WTC11 (cell line): Measurements from ENCODE around the gene SLC17A4.

Experiments
- FOXK1 ChIP-seq: sonication (generic); formaldehyde crosslinking; IDR thresholded peaks from 2 replicates; pipeline ENCODE4 v1.8.0; 2022; ENCODE audit warnings: mild to moderate bottlenecking, moderate library complexity, missing genetic modification reagents
- FOXP1 ChIP-seq: sonication (generic); formaldehyde crosslinking; IDR thresholded peaks from 2 replicates; pipeline ENCODE4 v1.8.0; 2022; ENCODE audit warnings: missing genetic modification reagents, mild to moderate bottlenecking, moderate library complexity, borderline replicate concordance
- MYBL2 ChIP-seq: sonication (generic); formaldehyde crosslinking; IDR thresholded peaks from 2 replicates; pipeline ENCODE4 v1.8.1; 2023; ENCODE audit warnings: mild to moderate bottlenecking, moderate library complexity, missing genetic modification reagents
- TP53 ChIP-seq: sonication (generic); formaldehyde crosslinking; IDR thresholded peaks from 2 replicates; pipeline ENCODE4 v1.8.1; 2023; ENCODE audit warnings: mild to moderate bottlenecking, missing genetic modification reagents
- ZNF416 ChIP-seq: fragments of 250-450 bp; sonication (Bioruptor Pico); IDR thresholded peaks from 2 replicates; pipeline ENCODE4 v1.9.0; 2021; ENCODE audit warnings: mild to moderate bottlenecking, inconsistent platforms
- TF ChIP-seq, protein P1 (sequence below): fragments of 200-600 bp; IDR thresholded peaks from 2 replicates; pipeline ENCODE4 v1.8.0; 2022; ENCODE audit warnings: antibody characterized with exemption
- TF ChIP-seq, protein P2 (sequence below): sonication (generic); formaldehyde crosslinking; IDR thresholded peaks from 2 replicates; pipeline ENCODE4 v1.8.1; 2023; ENCODE audit warnings: mild to moderate bottlenecking, missing genetic modification reagents, moderate library complexity
- TF ChIP-seq, protein P3 (sequence below): sonication (generic); formaldehyde crosslinking; IDR thresholded peaks from 2 replicates; pipeline ENCODE4 v1.8.0; 2022; ENCODE audit warnings: mild to moderate bottlenecking, missing genetic modification reagents
- TF ChIP-seq, protein P4 (sequence below): sonication (generic); formaldehyde crosslinking; IDR thresholded peaks from 2 replicates; pipeline ENCODE4 v1.8.1; 2023; ENCODE audit warnings: mild to moderate bottlenecking, missing genetic modification reagents, moderate library complexity
- TF ChIP-seq, protein P5 (sequence below): sonication (generic); formaldehyde crosslinking; IDR thresholded peaks from 2 replicates; pipeline ENCODE4 v1.8.0; 2023; ENCODE audit warnings: missing genetic modification reagents, mild to moderate bottlenecking, borderline replicate concordance

DNA sequence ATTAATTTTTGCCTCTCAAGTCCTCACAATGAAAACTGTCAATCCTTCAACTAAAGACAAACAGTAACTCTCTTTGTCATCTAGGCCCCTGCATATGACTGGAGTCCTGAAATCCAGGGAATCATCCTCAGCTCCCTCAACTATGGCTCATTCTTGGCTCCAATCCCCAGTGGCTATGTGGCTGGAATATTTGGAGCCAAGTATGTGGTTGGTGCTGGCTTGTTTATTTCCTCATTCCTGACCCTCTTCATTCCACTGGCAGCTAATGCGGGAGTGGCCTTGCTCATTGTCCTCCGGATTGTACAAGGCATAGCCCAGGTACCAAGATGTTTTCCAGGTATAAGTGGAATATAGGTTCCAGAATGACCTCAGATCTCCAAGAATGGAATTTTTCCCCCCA is 15.4 kb downstream of the SLC17A4 start:
- TF ChIP-seq, protein P1, sequence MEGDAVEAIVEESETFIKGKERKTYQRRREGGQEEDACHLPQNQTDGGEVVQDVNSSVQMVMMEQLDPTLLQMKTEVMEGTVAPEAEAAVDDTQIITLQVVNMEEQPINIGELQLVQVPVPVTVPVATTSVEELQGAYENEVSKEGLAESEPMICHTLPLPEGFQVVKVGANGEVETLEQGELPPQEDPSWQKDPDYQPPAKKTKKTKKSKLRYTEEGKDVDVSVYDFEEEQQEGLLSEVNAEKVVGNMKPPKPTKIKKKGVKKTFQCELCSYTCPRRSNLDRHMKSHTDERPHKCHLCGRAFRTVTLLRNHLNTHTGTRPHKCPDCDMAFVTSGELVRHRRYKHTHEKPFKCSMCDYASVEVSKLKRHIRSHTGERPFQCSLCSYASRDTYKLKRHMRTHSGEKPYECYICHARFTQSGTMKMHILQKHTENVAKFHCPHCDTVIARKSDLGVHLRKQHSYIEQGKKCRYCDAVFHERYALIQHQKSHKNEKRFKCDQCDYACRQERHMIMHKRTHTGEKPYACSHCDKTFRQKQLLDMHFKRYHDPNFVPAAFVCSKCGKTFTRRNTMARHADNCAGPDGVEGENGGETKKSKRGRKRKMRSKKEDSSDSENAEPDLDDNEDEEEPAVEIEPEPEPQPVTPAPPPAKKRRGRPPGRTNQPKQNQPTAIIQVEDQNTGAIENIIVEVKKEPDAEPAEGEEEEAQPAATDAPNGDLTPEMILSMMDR = no peak
- TF ChIP-seq, protein P2, sequence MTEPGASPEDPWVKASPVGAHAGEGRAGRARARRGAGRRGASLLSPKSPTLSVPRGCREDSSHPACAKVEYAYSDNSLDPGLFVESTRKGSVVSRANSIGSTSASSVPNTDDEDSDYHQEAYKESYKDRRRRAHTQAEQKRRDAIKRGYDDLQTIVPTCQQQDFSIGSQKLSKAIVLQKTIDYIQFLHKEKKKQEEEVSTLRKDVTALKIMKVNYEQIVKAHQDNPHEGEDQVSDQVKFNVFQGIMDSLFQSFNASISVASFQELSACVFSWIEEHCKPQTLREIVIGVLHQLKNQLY (CRISPR knock-in tag) = no peak
- TF ChIP-seq, protein P3, sequence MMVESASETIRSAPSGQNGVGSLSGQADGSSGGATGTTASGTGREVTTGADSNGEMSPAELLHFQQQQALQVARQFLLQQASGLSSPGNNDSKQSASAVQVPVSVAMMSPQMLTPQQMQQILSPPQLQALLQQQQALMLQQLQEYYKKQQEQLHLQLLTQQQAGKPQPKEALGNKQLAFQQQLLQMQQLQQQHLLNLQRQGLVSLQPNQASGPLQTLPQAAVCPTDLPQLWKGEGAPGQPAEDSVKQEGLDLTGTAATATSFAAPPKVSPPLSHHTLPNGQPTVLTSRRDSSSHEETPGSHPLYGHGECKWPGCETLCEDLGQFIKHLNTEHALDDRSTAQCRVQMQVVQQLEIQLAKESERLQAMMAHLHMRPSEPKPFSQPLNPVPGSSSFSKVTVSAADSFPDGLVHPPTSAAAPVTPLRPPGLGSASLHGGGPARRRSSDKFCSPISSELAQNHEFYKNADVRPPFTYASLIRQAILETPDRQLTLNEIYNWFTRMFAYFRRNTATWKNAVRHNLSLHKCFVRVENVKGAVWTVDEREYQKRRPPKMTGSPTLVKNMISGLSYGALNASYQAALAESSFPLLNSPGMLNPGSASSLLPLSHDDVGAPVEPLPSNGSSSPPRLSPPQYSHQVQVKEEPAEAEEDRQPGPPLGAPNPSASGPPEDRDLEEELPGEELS (CRISPR knock-in tag) = no peak
- TF ChIP-seq MYBL2 (CRISPR knock-in tag) = no peak
- TF ChIP-seq FOXP1 (CRISPR knock-in tag) = no peak
- TF ChIP-seq TP53 (CRISPR knock-in tag) = no peak
- no peak for TF ChIP-seq FOXK1
- TF ChIP-seq ZNF416 = no peak
- TF ChIP-seq, protein P4, sequence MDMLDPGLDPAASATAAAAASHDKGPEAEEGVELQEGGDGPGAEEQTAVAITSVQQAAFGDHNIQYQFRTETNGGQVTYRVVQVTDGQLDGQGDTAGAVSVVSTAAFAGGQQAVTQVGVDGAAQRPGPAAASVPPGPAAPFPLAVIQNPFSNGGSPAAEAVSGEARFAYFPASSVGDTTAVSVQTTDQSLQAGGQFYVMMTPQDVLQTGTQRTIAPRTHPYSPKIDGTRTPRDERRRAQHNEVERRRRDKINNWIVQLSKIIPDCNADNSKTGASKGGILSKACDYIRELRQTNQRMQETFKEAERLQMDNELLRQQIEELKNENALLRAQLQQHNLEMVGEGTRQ (CRISPR knock-in tag) = no peak
- TF ChIP-seq, protein P5, sequence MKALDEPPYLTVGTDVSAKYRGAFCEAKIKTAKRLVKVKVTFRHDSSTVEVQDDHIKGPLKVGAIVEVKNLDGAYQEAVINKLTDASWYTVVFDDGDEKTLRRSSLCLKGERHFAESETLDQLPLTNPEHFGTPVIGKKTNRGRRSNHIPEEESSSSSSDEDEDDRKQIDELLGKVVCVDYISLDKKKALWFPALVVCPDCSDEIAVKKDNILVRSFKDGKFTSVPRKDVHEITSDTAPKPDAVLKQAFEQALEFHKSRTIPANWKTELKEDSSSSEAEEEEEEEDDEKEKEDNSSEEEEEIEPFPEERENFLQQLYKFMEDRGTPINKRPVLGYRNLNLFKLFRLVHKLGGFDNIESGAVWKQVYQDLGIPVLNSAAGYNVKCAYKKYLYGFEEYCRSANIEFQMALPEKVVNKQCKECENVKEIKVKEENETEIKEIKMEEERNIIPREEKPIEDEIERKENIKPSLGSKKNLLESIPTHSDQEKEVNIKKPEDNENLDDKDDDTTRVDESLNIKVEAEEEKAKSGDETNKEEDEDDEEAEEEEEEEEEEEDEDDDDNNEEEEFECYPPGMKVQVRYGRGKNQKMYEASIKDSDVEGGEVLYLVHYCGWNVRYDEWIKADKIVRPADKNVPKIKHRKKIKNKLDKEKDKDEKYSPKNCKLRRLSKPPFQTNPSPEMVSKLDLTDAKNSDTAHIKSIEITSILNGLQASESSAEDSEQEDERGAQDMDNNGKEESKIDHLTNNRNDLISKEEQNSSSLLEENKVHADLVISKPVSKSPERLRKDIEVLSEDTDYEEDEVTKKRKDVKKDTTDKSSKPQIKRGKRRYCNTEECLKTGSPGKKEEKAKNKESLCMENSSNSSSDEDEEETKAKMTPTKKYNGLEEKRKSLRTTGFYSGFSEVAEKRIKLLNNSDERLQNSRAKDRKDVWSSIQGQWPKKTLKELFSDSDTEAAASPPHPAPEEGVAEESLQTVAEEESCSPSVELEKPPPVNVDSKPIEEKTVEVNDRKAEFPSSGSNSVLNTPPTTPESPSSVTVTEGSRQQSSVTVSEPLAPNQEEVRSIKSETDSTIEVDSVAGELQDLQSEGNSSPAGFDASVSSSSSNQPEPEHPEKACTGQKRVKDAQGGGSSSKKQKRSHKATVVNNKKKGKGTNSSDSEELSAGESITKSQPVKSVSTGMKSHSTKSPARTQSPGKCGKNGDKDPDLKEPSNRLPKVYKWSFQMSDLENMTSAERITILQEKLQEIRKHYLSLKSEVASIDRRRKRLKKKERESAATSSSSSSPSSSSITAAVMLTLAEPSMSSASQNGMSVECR (CRISPR knock-in tag) = no peak
